SK-N-MC (cell line): ENCODE data around the gene PTGDS.

ENCODE experiments used
- EZH2 ChIP-seq: fragments of 200-600 bp; sonication (generic); IDR thresholded peaks from one replicate; pipeline ENCODE4 v1.6.1; 2017; ENCODE audit warnings: antibody characterized with exemption
- FOXP2 ChIP-seq: optimal IDR thresholded peaks from 2 replicates; pipeline ENCODE3; 2011; ENCODE audit warnings: mild to moderate bottlenecking, moderate library complexity; ENCODE audit not compliant: insufficient read depth; ENCODE audit errors: extremely low read length, control extremely low read depth

- no peak for TF ChIP-seq EZH2
- TF ChIP-seq FOXP2, result no peak
Observed at GRCh38 chr9:137017791-137018497, 40.6 kb downstream of the PTGDS start.
